Heart left ventricle (tissue), 16 donors: ENCODE results near the gene PDYN. TPM values are rescaled to one million over a fixed set of nuclear protein-coding genes. Genes with fewer than 3 reads are reported as not detected.
"Not testable (repeated sequence)": the region's sequence is repeated elsewhere in the genome, so short reads cannot be mapped to it uniquely, and the experiment has no call there.

Source experiments
- ATAC-seq, 4 donors: fragments of 200-7000 bp; cut with Tn5 transposase; one replicate each; pipeline ENCODE4 v1.9.1; 2020 to 2022; ENCODE audit warnings: moderate library complexity in 4 of 4, mild to moderate bottlenecking in 3 of 4, moderate number of reproducible peaks in 1 of 4
- DNase-seq, 5 donors: peaks; one replicate each; pipeline ENCODE4 v3.0.0-alpha.2; 2020
- H3K27ac ChIP-seq, 12 donors: fragments of 200-600 bp; sonication (generic) in 4 of 12; one replicate each; pipeline versions ENCODE4 v1.5.0 to v1.8.0; 2016 to 2022; ENCODE audit warnings: mild to moderate bottlenecking in 2 of 12
- H3K27me3 ChIP-seq, 9 donors: fragments of 200-600 bp; sonication (generic) in 2 of 9; one replicate each; pipeline versions ENCODE4 v1.5.1 to v1.8.0; 2016 to 2022; ENCODE audit warnings: mild to moderate bottlenecking in 3 of 9
- H3K36me3 ChIP-seq, 9 donors: fragments of 200-600 bp; sonication (generic) in 2 of 9; one replicate each; pipeline versions ENCODE4 v1.5.0 to v1.8.0; 2018 to 2022; ENCODE audit warnings: mild to moderate bottlenecking in 2 of 9
- H3K4me1 ChIP-seq, 12 donors: fragments of 200-600 bp; sonication (generic) in 4 of 12; one replicate each; pipeline versions ENCODE4 v1.5.0 to v1.8.0; 2016 to 2022; ENCODE audit warnings: mild to moderate bottlenecking in 3 of 12
- H3K4me3 ChIP-seq, 12 donors: fragments of 200-600 bp; sonication (generic) in 4 of 12; one replicate each; pipeline versions ENCODE4 v1.5.0 to v1.8.0; 2017 to 2022; ENCODE audit warnings: mild to moderate bottlenecking in 9 of 12, moderate library complexity in 4 of 12
- H3K9me3 ChIP-seq, 12 donors: fragments of 200-600 bp; sonication (generic) in 4 of 12; one replicate each; pipeline versions ENCODE4 v1.5.0 to v1.8.0; 2016 to 2022; ENCODE audit warnings: mild to moderate bottlenecking in 1 of 12
- CTCF ChIP-seq, 12 donors: fragments of 200-600 bp; sonication (generic) in 4 of 12; IDR thresholded peaks; one replicate each; pipeline versions ENCODE4 v1.5.0 to v1.8.0; 2018 to 2022; ENCODE audit warnings: antibody characterized with exemption in 12 of 12, mild to moderate bottlenecking in 5 of 12
- POLR2A ChIP-seq, 2 donors: fragments of 450-650 bp; IDR thresholded peaks; one replicate each; pipeline ENCODE4 v1.6.1; 2017; ENCODE audit warnings: antibody characterized with exemption in 2 of 2, mild to moderate bottlenecking in 2 of 2, moderate library complexity in 2 of 2
- whole genome bisulfite sequencing, 4 donors: extraction: QIAGEN DNeasy Blood & Tissue Kit in 2 of 4; methylation state at CpG; one replicate each; pipeline versions ENCODE4 v1.1.5 to v1.1.7; 2013 to 2018; 5-methylcytosine and 5-hydroxymethylcytosine counted together
- intact Hi-C, 10 donors: fragments of 100-400 bp; cut with DNase I; formaldehyde crosslinking; loops; one replicate each; pipeline versions ENCODE4 v1.11.1 to v1.14.2; 2022
- long read RNA-seq, 3 donors: library from polyadenylated mRNA; unstranded; transcript quantifications; one replicate each; pipeline ENCODE4 v2.0.0, GENCODE V29; 2020 to 2021
- polyA plus RNA-seq, 2 donors: library from polyadenylated mRNA; stranded (reverse); fragments of 200-250 nt; gene quantifications; one replicate each; pipeline ENCODE4 v1.2.3, GENCODE V29; 2013
- total RNA-seq, 9 donors: library from RNA; depleted of rRNA in 2 of 9; stranded (reverse); fragments of >200 nt in 2 of 9; fragmentation: NEBNext Ultra II Directional in 3 of 9; extraction: Animal tissue kit (Norgen Biotek cat#: 25700) in 3 of 9; gene quantifications; one replicate each; pipeline versions ENCODE4 v1.1.0 to v1.2.4, GENCODE V29; 2016 to 2023
- donor health status: ischemic (EF 13 %, LVEDD 7.1; RV severe dilation, severe dysfunction).
- donor health status: healthy with polysubstance abuse.
- donor health status: DM: no; HTN: yes; CAD: no.
- donor health status: DM: no; HTN: no; CAD: no.
- donor health status: ischemic (EF 25% LVEDD 6.9; RV normal size, moderate dysfunction).
- donor health status: ischemic (EF 25% LVEDD 5.7; RV mildly dilated, moderate dysfunction).
- donor health status: healthy.
- donor health status: DM: yes; HTN: yes; CAD: no.
- donor health status: ischemic (EF 35%, LVEDD 5.7; RV mildly dilated, moderate dysfunction).
- donor health status: nonischemic (EF 11% LVEDD 7.7; RV severe dilation, severe dysfunction).
- donor health status: DM: yes; HTN: yes; CAD: no.
- donor health status: PGD.
- donor health status: ischemic (EF 29% LVEDD 5.4; RV normal size, mild dysfunction).
- donor health status: nonischemic (EF 23%, LVEDD 6.1; RV moderate dilation, normal function).

The PDYN gene
- not detected for total RNA-seq
- not detected for polyA plus RNA-seq
- long read RNA-seq, donor 1, result 0 reads
- long read RNA-seq, donor 2, result 0 reads
- long read RNA-seq, donor 3, result 0 reads

DNA sequence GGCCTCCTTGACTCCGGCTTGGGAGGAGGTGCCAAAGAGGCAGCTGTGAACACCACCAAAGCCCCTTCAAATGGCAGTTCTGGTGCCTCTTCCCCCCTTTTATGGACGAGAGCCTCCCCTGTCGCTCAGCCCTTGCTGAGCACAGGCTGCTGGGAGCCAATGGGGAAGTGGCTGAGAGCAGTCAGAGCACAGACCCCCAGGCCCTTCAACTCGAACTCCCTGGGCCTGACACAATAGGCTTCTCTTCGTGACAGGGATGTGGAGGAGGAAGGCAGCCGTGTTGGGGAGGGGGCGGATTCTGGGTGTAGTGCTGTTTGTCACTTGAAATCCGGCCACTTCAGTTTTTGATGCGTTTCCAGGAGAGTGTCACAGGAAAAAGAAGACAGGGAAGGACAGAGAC is at the start of gene PDYN:
Gene PDYN (minus strand): TSS at position 73 of the 400 bp plus-strand sequence. CDS start 10,974 bp downstream, outside the sequence.
- Histone ChIP-seq H3K36me3 (no peaks in the 10 kb centered on the region), H3K4me3 (no peak within 1 kb of the TSS), H3K4me1 (no peaks in the 10 kb centered on the region), H3K27me3 (peaks cover 2 to 73% (median 32%) of the 10 kb centered on the region in 9 donors), H3K27ac (no peak within 1 kb of the TSS), H3K9me3 (no peaks in the 10 kb centered on the region)
- WGBS, 4 donors, result 21 to 27% (median 23%) methylated on average over 8 to 9 of the region's 9 CpGs
- TF ChIP-seq CTCF (IDR thresholded peaks at IDR 0.05), result no peak
- no peak for TF ChIP-seq POLR2A (IDR thresholded peaks at IDR 0.05)
- DNase-seq, result no peak
- intact Hi-C loops, result no loop called here
- no peak for ATAC-seq

- Histone ChIP-seq H3K4me3 (no peak overlapping the region), H3K9me3 (no peaks in the 10 kb centered on the region)
Measured at GRCh38 chr20:2042400-2042799, 48.5 kb upstream of the PDYN start.

GRCh38 chr20:2038161-2038560 is 44.3 kb upstream of the PDYN start:
- Histone ChIP-seq H3K27ac (no peak overlapping the region), H3K27me3 (peaks cover 0 to 35% (median 0%) of the 10 kb centered on the region in 9 donors), H3K4me3 (no peak overlapping the region), H3K36me3 (no peaks in the 10 kb centered on the region), H3K4me1 (no peaks in the 10 kb centered on the region), H3K9me3 (no peaks in the 10 kb centered on the region)
- intact Hi-C loops, result no loop called here
- TF ChIP-seq CTCF (IDR thresholded peaks at IDR 0.05) (no peak), POLR2A (IDR thresholded peaks at IDR 0.05) (no peak)
- 9 to 20% (median 15%) methylated on average over 3 of the region's 3 CpGs for WGBS, 4 donors
- ATAC-seq (no peak), DNase-seq (no peak)

More at GRCh38 chr20:2042400-2042799, 48.5 kb upstream of the PDYN start:
- no peak for TF ChIP-seq CTCF (IDR thresholded peaks at IDR 0.05)
- no peak for TF ChIP-seq POLR2A (IDR thresholded peaks at IDR 0.05)
- H3K36me3 ChIP-seq, result no peaks in the 10 kb centered on the region
- peaks cover 0 to 17% (median 2%) of the 10 kb centered on the region in 9 donors for H3K27me3 ChIP-seq
- WGBS, 4 donors, result 50 to 61% (median 55%) methylated on average over 6 of the region's 6 CpGs
- intact Hi-C loops, result no loop called here
- no peak for DNase-seq
- no peak for ATAC-seq
- H3K27ac ChIP-seq, result no peak overlapping the region
- H3K4me1 ChIP-seq, result no peaks in the 10 kb centered on the region

DNA sequence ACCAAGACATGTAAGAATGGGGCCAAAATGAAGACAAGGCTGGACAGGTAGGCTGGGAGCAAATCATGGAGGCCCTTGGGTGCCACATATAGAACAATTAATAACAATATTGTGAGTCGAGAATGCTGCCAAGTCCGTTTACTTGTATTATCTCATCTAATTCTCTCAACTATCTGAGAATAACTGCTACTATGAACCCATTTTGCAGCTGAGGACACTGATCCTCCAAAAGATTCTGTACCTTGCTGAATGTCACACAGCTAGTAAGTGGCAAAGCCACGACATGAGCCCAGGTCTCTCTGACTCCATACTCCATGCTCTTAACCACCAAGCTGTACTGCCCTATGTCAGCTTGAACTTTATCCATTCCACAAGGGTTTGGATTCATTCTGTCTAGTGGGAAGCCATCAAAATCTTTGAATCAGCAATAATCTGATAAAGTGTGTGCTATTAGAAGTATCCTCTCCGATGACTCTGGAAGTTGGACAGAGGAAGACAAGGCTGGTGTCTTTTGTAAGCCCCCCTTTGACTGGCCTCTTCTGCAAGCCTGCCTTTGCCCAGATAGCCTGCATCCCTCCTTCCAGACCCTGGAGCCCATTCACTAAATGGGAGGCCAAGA is 43.5 kb upstream of the PDYN start:
- no peaks in the 10 kb centered on the region for H3K9me3 ChIP-seq
- DNase-seq (no peak), ATAC-seq (no peak)
- H3K36me3 ChIP-seq, result no peaks in the 10 kb centered on the region
- peaks cover 0 to 37% (median 0%) of the 10 kb centered on the region in 9 donors for H3K27me3 ChIP-seq
- H3K4me3 ChIP-seq, result no peak overlapping the region
- no peak overlapping the region for H3K27ac ChIP-seq
- TF ChIP-seq POLR2A (IDR thresholded peaks at IDR 0.05), result no peak
- TF ChIP-seq CTCF (IDR thresholded peaks at IDR 0.05), result no peak
- intact Hi-C loops, result no loop called here
- 66 to 76% (median 71%) methylated on average over 4 of the region's 4 CpGs for WGBS, 4 donors
- H3K4me1 ChIP-seq, result no peaks in the 10 kb centered on the region

GRCh38 chr20:2036357-2036756 is 42.5 kb upstream of the PDYN start:
- H3K27ac ChIP-seq, H3K36me3 ChIP-seq, intact Hi-C loops, H3K9me3 ChIP-seq, H3K4me3 ChIP-seq, H3K4me1 ChIP-seq, ATAC-seq, DNase-seq: not testable (repeated sequence)
- WGBS, 4 donors, result 94 to 98% (median 96%) methylated on average over 4 of the region's 4 CpGs
- peaks cover 0 to 45% (median 0%) of the 10 kb centered on the region in 9 donors for H3K27me3 ChIP-seq
